ENCODE results near the gene FAM171A1. TPM values are rescaled to one million over a fixed set of nuclear protein-coding genes. Genes with fewer than 3 reads are reported as not detected.

Gene FAM171A1
- total RNA-seq, 1 experiment from 2014 or later, result 10.2 TPM

DNA sequence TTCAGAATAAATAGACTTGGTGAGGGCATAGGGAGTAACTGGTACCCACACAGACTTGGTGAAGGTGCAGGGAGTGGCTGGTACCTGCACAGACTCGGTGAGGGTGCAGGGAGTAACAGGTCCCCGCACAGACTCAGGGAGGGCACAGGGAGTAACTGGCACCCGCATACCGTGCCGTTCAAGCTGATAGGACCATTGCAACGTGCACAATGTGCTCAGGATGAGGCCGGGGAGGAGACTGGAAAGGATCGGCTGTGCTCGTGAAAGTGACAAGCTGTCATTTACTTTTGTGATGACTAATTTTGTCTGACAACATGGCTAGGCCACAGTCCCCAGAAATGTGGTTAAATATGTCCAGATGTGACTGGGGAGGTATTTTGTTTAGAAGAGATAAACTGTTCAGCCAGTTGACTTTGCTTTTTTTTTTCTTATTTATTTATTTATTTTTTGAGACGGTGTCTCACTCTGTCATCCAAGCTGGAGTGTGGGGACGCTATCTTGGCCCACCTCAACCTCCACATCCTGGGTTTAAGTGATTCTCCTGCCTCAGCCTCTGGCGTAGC is 126.4 kb downstream of the FAM171A1 start:
- no peak for DNase-seq (ENCODE audit: low read depth)

DNA sequence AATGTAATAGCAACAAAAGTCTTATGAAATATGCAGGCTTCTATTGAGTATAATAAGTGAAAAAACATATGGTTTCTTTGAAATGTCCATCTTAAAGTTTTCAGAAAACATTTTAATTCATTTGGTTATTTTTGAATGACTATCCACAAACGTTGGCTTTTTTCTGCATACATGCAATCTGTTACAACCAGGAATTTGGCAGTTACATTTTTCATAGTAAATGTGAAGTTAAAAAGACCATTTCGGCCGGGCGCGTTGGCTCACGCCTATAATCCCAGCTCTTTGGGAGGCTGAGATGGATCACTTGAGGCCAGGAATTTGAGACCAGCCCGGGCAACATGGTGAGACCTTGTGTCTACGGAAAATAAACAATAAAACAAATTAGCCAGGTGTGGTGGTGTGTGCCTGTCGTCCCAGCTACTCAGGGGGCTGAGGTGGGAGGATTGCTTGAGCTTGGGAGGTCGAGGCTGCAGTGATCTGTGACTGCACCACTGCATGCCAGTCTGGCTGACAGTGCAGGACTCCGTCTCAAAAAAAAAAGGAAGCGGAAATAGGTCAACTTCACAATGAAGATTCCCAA is 128.7 kb downstream of the FAM171A1 start:
- DNase-seq (ENCODE audit: low read depth), result no peak

- DNase-seq (ENCODE audit: low read depth), result no peak
These were observed 129.8 kb downstream of the FAM171A1 start for GRCh38 chr10:15241306-15241705.

DNA sequence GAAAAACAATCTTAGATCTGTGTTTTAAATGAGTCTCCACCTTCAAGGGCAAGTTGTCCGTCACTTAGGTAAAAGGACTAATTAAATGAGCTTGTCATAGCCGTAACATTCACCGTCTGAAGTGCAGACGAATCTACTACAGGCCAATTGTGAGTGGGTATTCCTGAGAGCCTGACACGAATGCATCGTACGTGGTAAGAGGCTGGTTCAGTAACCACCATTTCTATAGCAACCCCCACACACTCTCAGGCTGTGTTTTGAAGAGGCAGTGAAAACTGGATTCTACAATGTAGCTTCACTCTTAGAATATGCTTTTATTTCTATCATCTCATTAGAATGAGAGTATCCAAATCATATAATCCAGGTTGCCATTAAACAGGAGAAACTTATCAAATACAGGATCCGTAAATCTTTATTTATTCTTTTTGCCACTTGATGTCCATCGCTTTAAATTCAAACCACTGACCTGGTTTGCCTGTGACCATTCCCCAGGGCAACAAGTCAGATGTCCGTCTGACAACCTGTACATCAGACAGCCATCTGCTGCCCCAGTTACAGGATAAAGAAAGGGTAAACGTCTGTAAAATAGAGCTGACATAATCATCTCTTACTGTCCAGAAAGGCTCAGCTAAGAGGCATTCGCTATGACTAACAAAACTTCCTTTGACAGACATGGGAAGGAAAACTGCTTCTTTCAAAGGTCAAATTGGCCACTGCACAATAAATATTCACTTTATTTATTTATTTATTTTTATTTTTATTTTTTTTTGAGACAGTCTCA is 132.3 kb downstream of the FAM171A1 start:
- DNase-seq (ENCODE audit: low read depth), result peak; percentile 38

GRCh38 chr10:15237351-15237750 is 133.7 kb downstream of the FAM171A1 start:
- peak; percentile 55 for DNase-seq (ENCODE audit: low read depth)

- DNase-seq (ENCODE audit: low read depth), result no peak
These were observed 134.7 kb downstream of the FAM171A1 start for GRCh38 chr10:15236340-15236739.

GRCh38 chr10:15232279-15232678 is 138.8 kb downstream of the FAM171A1 start:
- DNase-seq (ENCODE audit: low read depth), result no peak

DNA sequence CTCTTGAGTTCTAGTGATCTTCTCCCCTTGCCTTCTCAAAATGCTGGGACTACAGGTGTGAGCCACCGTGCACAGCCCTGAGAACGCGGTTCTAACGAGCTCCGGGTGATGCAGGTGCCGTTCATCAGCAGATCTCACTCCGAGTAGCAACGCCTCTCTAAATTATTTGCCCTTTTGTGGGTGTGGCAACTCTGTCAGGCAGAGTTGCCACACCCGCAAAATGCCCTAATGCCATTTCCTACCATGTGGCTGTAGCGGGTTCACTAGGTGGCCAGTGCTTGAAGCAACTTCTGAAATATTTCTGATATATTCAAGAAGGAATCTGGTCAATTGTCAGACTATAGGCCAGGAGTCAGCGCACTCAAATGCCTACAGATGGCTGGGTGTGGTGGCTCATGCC is 139.7 kb downstream of the FAM171A1 start:
- no peak for DNase-seq (ENCODE audit: low read depth)

DNA sequence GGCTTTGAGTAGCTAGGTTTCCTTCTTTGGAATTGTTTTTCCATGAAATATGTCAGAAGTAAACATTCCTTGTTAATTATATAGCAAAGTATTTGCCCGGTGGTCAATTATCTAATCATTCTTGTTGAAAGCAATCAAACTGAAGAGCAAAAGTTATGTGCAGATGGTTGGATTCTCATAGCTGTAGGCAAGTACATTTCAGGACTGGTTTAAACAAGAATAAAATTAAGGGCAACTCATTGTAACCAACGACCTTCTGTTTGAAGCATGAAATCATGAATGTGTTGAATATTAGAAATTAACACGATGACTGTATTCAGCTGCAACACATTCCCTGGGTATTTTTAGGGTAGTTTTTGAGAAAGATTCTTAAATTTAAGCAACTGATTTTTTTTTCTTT is 140.8 kb downstream of the FAM171A1 start:
- DNase-seq (ENCODE audit: low read depth), result no peak

- no peak for DNase-seq (ENCODE audit: low read depth)
These were observed 141.8 kb downstream of the FAM171A1 start for GRCh38 chr10:15229268-15229667.

GRCh38 chr10:15228426-15228825 is 142.7 kb downstream of the FAM171A1 start:
- DNase-seq (ENCODE audit: low read depth), result no peak

- DNase-seq (ENCODE audit: low read depth), result peak; percentile 41
These were observed 143.3 kb downstream of the FAM171A1 start for GRCh38 chr10:15227611-15228372.

GRCh38 chr10:15225511-15225910 is 145.6 kb downstream of the FAM171A1 start:
- no peak for DNase-seq (ENCODE audit: low read depth)

DNA sequence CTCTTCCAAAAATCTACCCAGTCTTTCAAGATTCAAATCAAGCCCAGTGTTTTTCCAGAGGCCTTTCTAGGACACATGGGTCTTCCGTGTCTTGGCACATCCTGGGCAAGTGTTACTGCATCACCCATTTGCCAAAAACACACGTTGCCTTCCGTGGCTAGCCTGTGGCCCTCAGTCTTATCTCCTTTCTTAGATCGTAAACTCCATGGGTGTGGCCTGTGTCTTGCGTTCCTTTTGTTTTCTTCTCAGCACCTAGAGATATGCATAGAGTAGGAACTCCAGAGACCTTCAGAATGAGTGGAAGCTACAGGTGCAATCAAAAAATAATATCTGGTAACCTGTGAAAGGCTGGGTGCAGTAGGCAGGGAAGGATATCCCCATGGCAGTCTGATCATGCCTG is 146.1 kb downstream of the FAM171A1 start:
- DNase-seq (ENCODE audit: low read depth), result no peak

DNA sequence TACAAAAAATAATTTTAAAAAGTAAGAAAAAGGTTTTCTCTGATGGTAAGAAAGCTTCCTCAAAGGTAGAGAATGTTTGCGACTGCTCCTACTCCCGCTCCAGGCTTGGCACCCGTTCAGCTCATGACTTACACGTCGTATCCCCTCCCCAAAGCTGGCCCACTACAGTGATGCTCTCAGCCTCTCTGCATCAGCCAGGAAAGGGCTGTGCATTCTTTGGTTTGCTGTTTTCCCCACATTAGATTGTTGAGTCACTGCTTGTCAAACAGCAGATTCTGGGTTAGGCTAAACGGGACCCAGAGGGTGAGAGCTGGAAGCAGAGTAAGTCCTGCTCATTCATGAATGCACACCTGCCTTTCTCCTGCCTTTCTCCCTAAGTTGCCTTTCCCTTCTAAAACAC is 147.9 kb downstream of the FAM171A1 start:
- DNase-seq (ENCODE audit: low read depth), result peak; percentile 70

- DNase-seq (ENCODE audit: low read depth), result no peak
These were observed 148.6 kb downstream of the FAM171A1 start for GRCh38 chr10:15222511-15222910.

DNA sequence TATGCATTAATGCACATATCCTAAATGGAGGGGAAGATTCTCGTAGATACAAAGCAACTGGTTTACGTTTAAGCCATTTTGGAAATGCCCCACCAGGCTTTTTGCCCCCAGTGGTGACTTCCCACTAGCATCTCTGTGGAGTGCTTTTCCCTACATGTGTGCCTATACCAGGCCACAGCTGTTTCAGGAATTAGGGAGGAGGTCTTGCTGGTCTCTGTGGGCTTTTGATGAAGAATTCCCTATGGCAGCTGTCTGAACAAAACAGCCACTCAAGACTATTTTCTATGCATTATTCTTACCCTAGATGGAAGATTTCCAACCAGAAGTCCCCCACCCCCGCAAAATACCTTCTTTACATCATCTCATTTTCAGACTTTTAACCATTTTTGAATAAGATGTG is 150.6 kb downstream of the FAM171A1 start:
- no peak for DNase-seq (ENCODE audit: low read depth)

DNA sequence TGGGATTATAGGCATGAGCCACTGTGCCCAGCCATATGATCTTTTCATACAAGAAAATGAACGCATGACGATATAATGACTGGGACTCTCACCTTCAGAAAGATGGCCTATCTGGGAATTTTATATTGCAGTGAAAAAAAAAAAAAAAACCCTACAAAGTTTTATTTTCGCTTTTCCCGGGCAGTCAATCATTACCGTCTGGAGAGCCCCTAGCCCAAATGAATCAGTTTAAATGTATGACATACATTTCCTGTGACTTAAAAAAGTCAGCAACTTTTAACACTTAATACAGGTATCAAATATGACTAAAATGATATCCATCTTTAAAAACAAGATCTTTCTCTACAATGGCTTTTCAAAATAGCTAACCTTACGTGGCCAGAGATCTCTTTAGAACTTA is 154.4 kb downstream of the FAM171A1 start:
- DNase-seq (ENCODE audit: low read depth), result no peak

DNA sequence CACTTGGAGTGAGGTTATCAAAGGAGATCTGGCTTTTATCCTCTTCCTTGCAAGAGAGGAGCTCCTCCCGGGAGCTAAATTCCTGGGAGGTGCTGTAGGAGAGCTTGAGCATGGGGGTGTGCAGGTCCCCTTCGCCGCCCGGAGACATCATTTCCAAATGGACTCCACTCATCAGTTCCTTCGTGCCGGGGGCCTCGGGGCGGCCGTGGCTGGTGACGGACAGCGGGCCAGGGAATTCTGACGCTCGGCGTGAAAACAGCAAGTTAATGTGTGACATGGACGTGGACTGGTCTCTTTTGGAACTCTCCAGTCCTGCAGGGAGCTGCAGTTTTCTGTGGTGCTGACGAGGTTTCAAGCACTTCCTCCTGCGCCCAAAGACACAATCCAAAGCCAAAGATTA is 156.9 kb downstream of the FAM171A1 start:
- DNase-seq (ENCODE audit: low read depth), result no peak

DNA sequence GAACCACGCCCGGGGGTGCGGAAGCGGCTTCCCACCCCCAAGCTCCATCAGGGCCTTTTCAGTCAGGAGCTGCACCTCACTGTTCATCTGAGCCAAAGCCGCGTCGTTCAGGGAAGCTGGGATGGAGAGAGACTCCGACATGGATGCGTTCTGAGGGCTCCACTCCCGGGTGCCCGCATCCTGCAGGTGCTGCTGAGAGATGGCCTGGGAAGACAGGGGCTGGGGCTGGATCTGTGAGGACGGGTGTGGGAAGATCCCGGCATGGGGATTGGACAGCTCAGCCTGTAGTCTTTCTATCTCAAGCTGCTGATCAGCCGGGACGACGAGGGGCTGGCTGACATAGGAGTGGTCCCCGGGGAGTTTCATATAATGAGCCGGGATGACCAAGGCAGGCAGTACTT is 157.6 kb downstream of the FAM171A1 start:
- DNase-seq (ENCODE audit: low read depth), result no peak

DNA sequence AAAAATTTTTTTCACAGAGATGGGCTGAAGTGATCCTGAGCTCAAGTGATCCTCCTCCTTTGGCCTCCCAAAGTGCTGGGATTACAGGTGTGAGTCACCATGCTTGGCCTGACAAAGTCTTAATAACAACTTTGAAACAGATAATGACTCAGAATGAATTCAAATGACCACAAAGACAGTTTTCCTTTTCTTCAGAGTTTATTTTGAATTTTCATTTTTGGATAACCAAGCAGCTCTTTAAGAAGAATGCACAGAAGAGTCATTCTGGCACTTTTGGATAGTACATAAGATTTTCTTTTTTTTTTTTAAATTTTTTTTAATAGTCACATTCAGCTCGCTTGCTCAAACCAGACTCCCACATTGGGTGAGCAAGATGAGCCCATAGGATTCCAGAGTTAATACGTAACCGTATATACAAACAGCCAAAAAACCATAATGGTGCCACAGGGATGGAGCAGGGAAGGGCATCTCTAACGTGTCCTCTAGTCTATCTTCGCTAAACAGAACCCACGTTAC is 159.6 kb downstream of the FAM171A1 start:
- DNase-seq (ENCODE audit: low read depth), result peak; percentile 80

GRCh38 chr10:15210521-15210920 is 160.6 kb downstream of the FAM171A1 start:
- DNase-seq (ENCODE audit: low read depth), result no peak

All from M059J (cell line).